ENCODE measurements around the gene DBH.

The DBH gene

GRCh38 chr9:133635533-133636531, at the start of gene DBH:
TSS of gene DBH (plus strand) at chr9:133636363. CDS start at chr9:133636372, 9 bp downstream.
- H3K27me3 Mint-ChIP-seq = peaks cover 79% of the 10 kb centered on the region
- no peak for ATAC-seq
- H3K36me3 Mint-ChIP-seq = no peaks in the 10 kb centered on the region
- no peak within 1 kb of the TSS for H3K4me3 Mint-ChIP-seq
- H3K27ac Mint-ChIP-seq = no peak within 1 kb of the TSS
- H3K9me3 Mint-ChIP-seq = no peaks in the 10 kb centered on the region
- no peaks in the 10 kb centered on the region for H3K4me1 Mint-ChIP-seq

- peaks cover 24% of the 10 kb centered on the region for H3K4me1 Mint-ChIP-seq
- H3K36me3 Mint-ChIP-seq = no peaks in the 10 kb centered on the region
- H3K4me3 Mint-ChIP-seq = no peak overlapping the region
- H3K27ac Mint-ChIP-seq = no peak overlapping the region
- peaks cover 65% of the 10 kb centered on the region for H3K27me3 Mint-ChIP-seq
- H3K9me3 Mint-ChIP-seq = peaks cover 4% of the 10 kb centered on the region
- ATAC-seq = no peak
These were observed 49.1 kb upstream of the DBH start for GRCh38 chr9:133587051-133587450.

GRCh38 chr9:133587466-133587865, 48.7 kb upstream of the DBH start:
- no peak for ATAC-seq
- no peak overlapping the region for H3K27ac Mint-ChIP-seq
- H3K4me1 Mint-ChIP-seq = peaks cover 24% of the 10 kb centered on the region
- peaks cover 4% of the 10 kb centered on the region for H3K9me3 Mint-ChIP-seq
- no peaks in the 10 kb centered on the region for H3K36me3 Mint-ChIP-seq
- H3K27me3 Mint-ChIP-seq = peaks cover 64% of the 10 kb centered on the region
- no peak overlapping the region for H3K4me3 Mint-ChIP-seq

GRCh38 chr9:133589454-133590227, 46.5 kb upstream of the DBH start:
- Mint-ChIP-seq H3K27me3 (peaks cover 61% of the 10 kb centered on the region), H3K4me1 (peaks cover 16% of the 10 kb centered on the region), H3K36me3 (no peaks in the 10 kb centered on the region), H3K4me3 (no peak overlapping the region), H3K9me3 (peaks cover 4% of the 10 kb centered on the region), H3K27ac (no peak overlapping the region)
- ATAC-seq = no peak

- Mint-ChIP-seq H3K27ac (no peak overlapping the region), H3K36me3 (no peaks in the 10 kb centered on the region), H3K4me3 (no peak overlapping the region), H3K9me3 (peaks cover 4% of the 10 kb centered on the region), H3K4me1 (peaks cover 9% of the 10 kb centered on the region), H3K27me3 (peaks cover 59% of the 10 kb centered on the region)
- no peak for ATAC-seq
These were observed 45.8 kb upstream of the DBH start for GRCh38 chr9:133590231-133590855.

GRCh38 chr9:133591116-133591910, 44.9 kb upstream of the DBH start:
- ATAC-seq = no peak
- H3K4me3 Mint-ChIP-seq = no peak overlapping the region
- H3K9me3 Mint-ChIP-seq = peaks cover 4% of the 10 kb centered on the region
- H3K4me1 Mint-ChIP-seq = no peaks in the 10 kb centered on the region
- H3K36me3 Mint-ChIP-seq = no peaks in the 10 kb centered on the region
- no peak overlapping the region for H3K27ac Mint-ChIP-seq
- H3K27me3 Mint-ChIP-seq = peaks cover 57% of the 10 kb centered on the region

GRCh38 chr9:133591985-133592384, 44.2 kb upstream of the DBH start:
- H3K27me3 Mint-ChIP-seq = peaks cover 50% of the 10 kb centered on the region
- H3K27ac Mint-ChIP-seq = no peak overlapping the region
- no peak for ATAC-seq
- H3K4me1 Mint-ChIP-seq = no peaks in the 10 kb centered on the region
- H3K36me3 Mint-ChIP-seq = peaks cover 1% of the 10 kb centered on the region
- H3K9me3 Mint-ChIP-seq = peaks cover 6% of the 10 kb centered on the region
- H3K4me3 Mint-ChIP-seq = no peak overlapping the region

- H3K27ac Mint-ChIP-seq = no peak overlapping the region
- H3K9me3 Mint-ChIP-seq = peaks cover 13% of the 10 kb centered on the region
- peaks cover 46% of the 10 kb centered on the region for H3K27me3 Mint-ChIP-seq
- H3K4me3 Mint-ChIP-seq = no peak overlapping the region
- ATAC-seq = no peak
- no peaks in the 10 kb centered on the region for H3K4me1 Mint-ChIP-seq
- peaks cover 6% of the 10 kb centered on the region for H3K36me3 Mint-ChIP-seq
These were observed 43.3 kb upstream of the DBH start for GRCh38 chr9:133592731-133593409.

- H3K9me3 Mint-ChIP-seq = peaks cover 13% of the 10 kb centered on the region
- H3K36me3 Mint-ChIP-seq = peaks cover 6% of the 10 kb centered on the region
- no peak for ATAC-seq
- H3K27me3 Mint-ChIP-seq = peaks cover 46% of the 10 kb centered on the region
- H3K4me1 Mint-ChIP-seq = no peaks in the 10 kb centered on the region
- no peak overlapping the region for H3K4me3 Mint-ChIP-seq
- H3K27ac Mint-ChIP-seq = no peak overlapping the region
These were observed 42.4 kb upstream of the DBH start for GRCh38 chr9:133593587-133594253.

GRCh38 chr9:133594310-133594709, 41.9 kb upstream of the DBH start:
- peaks cover 6% of the 10 kb centered on the region for H3K36me3 Mint-ChIP-seq
- no peak for ATAC-seq
- H3K9me3 Mint-ChIP-seq = peaks cover 13% of the 10 kb centered on the region

GRCh38 chr9:133595910-133596309, 40.3 kb upstream of the DBH start:
- peaks cover 13% of the 10 kb centered on the region for H3K9me3 Mint-ChIP-seq
- no peaks in the 10 kb centered on the region for H3K4me1 Mint-ChIP-seq
- no peak for ATAC-seq
- H3K4me3 Mint-ChIP-seq = no peak overlapping the region
- no peak overlapping the region for H3K27ac Mint-ChIP-seq
- H3K36me3 Mint-ChIP-seq = peaks cover 6% of the 10 kb centered on the region
- H3K27me3 Mint-ChIP-seq = peaks cover 46% of the 10 kb centered on the region

More at GRCh38 chr9:133594310-133594709, 41.9 kb upstream of the DBH start:
- no peak overlapping the region for H3K27ac Mint-ChIP-seq
- H3K4me1 Mint-ChIP-seq = no peaks in the 10 kb centered on the region
- H3K27me3 Mint-ChIP-seq = peaks cover 46% of the 10 kb centered on the region
- no peak overlapping the region for H3K4me3 Mint-ChIP-seq

GRCh38 chr9:133597316-133597957, 38.7 kb upstream of the DBH start:
- no peak overlapping the region for H3K27ac Mint-ChIP-seq
- H3K4me1 Mint-ChIP-seq = no peaks in the 10 kb centered on the region
- peaks cover 44% of the 10 kb centered on the region for H3K27me3 Mint-ChIP-seq
- no peak overlapping the region for H3K4me3 Mint-ChIP-seq
- peaks cover 13% of the 10 kb centered on the region for H3K9me3 Mint-ChIP-seq
- no peak for ATAC-seq
- H3K36me3 Mint-ChIP-seq = peaks cover 6% of the 10 kb centered on the region

GRCh38 chr9:133598978-133599377, 37.2 kb upstream of the DBH start:
- Mint-ChIP-seq H3K27me3 (peaks cover 38% of the 10 kb centered on the region), H3K27ac (no peak overlapping the region)

More at GRCh38 chr9:133598978-133599377, 37.2 kb upstream of the DBH start:
- Mint-ChIP-seq H3K4me3 (no peak overlapping the region), H3K4me1 (no peaks in the 10 kb centered on the region), H3K9me3 (peaks cover 13% of the 10 kb centered on the region), H3K36me3 (peaks cover 6% of the 10 kb centered on the region)
- ATAC-seq = no peak
